Psoas muscle (tissue), 8 donors: Measurements from ENCODE around the gene BDH1. TPM values are rescaled to one million over a fixed set of nuclear protein-coding genes. Genes with fewer than 3 reads are reported as not detected.
"Not testable (repeated sequence)": the region's sequence is repeated elsewhere in the genome, so short reads cannot be mapped to it uniquely, and the experiment has no call there.

ENCODE experiments used
- ATAC-seq, 4 donors: fragments of 200-7000 bp; cut with Tn5 transposase; one replicate each; pipeline ENCODE4 v1.9.1; 2020; ENCODE audit warnings: moderate library complexity in 3 of 4, mild to moderate bottlenecking in 2 of 4
- DNase-seq, 2 donors: peaks; one replicate each; pipeline ENCODE4 v3.0.0-alpha.2; 2020
- H3K27ac ChIP-seq: fragments of 200-600 bp; one replicate; pipeline ENCODE4 v1.8.0; 2022
- H3K27me3 ChIP-seq, 3 donors: fragments of 200-600 bp in 1 of 3; one replicate each; pipeline versions ENCODE4 v1.6.1 to v1.8.0; 2013 to 2022; ENCODE audit warnings: low read length in 2 of 3, mild to moderate bottlenecking in 2 of 3, moderate library complexity in 1 of 3; ENCODE audit not compliant: insufficient read depth in 3 of 3
- H3K36me3 ChIP-seq, 2 donors: fragments of 200-600 bp in 1 of 2; one replicate each; pipeline versions ENCODE4 v1.6.1 to v1.8.0; 2013 to 2022; ENCODE audit warnings: low read depth in 1 of 2, mild to moderate bottlenecking in 1 of 2, moderate library complexity in 1 of 2; ENCODE audit not compliant: insufficient read depth in 1 of 2
- H3K4me1 ChIP-seq: fragments of 200-600 bp; one replicate; pipeline ENCODE4 v1.8.0; 2022
- H3K4me3 ChIP-seq: fragments of 200-600 bp; one replicate; pipeline ENCODE4 v1.8.0; 2022; ENCODE audit warnings: mild to moderate bottlenecking
- H3K9me3 ChIP-seq: fragments of 200-600 bp; one replicate; pipeline ENCODE4 v1.8.0; 2022
- WGBS, 3 donors: extraction: QIAGEN DNeasy Blood & Tissue Kit; methylation state at CpG; one replicate each; pipeline versions ENCODE4 v1.1.6 to v1.1.7; 2013; 5-methylcytosine and 5-hydroxymethylcytosine counted together
- intact Hi-C, 2 donors: fragments of 100-400 bp; cut with DNase I; formaldehyde crosslinking; loops; one replicate each; pipeline versions ENCODE4 v1.11.0 to v1.14.2; 2022
- polyA plus RNA-seq, 3 donors: library from polyadenylated mRNA; stranded (reverse); fragments of 200-250 nt; gene quantifications; one replicate each; pipeline ENCODE4 v1.2.3, GENCODE V29; 2013
- total RNA-seq, 4 donors: library from RNA; stranded (reverse); fragmentation: NEBNext Ultra II Directional in 2 of 4; extraction: Animal tissue kit (Norgen Biotek cat#: 25700) in 2 of 4; gene quantifications; one replicate each; pipeline versions ENCODE4 v1.2.1 to v1.2.4, GENCODE V29; 2021 to 2023
- TF ChIP-seq, protein P1 (sequence below): fragments of 200-600 bp; IDR thresholded peaks from one replicate; pipeline ENCODE4 v1.8.0; 2022; ENCODE audit warnings: antibody characterized with exemption
- donor health status: healthy with polysubstance abuse.
- donor health status: DM: no; HTN: no; CAD: no; lungs with moderate emphysema.
- donor health status: Bipolar disorder and iron deficiency.
- donor health status: healthy.
- donor health status: DM: yes; HTN: yes; CAD: no.
- donor health status: DM: no; HTN: no; CAD: no.
- donor health status: DM: no; HTN: no; CAD: no.
- donor health status: DM: yes; HTN: yes; CAD: no.

BDH1 gene
- total and polyA plus RNA-seq, 7 donors, result 5.4 to 47.6 (median 16.0) TPM

DNA sequence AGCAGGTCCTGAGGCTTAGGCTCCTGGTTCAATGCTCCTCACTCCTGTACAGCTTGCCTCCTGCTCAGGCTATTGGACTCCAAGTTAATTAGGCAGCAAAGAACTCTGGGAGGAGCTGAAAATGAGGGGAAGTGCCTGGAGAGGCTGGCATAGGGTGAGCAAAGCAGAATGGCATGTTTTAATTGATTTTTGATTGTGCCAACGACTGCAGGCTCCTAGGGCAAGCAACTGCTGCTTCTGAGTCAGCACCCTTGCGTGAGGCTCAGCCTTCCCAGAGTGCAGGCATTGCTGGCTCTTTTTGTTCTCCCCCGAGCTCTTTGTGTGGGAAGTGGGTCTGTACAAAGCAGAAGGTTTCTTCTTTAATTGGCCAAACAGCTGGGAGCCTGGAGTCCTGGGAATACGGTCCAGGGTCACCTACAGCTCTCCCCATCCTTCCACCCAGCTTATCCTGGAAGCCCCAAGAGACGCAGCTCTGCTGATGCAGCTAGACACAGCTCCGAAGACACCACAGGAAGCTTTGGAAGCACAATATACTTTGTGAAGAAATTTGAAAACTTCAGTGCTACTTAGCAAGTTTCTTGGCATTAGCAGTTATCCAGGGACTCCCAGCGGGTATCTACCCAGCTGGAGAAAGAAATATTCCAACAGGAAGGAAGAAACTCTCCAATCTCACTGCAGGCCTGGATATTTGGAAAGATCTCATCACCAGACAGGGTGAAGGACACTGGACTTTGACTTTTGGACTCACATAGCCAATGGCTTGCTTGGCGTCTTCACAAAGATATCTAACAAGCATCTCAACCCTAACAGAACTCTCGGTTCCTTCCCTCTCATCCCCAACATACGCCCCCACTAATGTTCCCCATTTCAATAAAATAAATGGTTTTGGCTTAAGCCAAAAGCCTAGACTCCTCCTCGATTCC, 76.8 kb downstream of the BDH1 start:
- TF ChIP-seq, protein P1, sequence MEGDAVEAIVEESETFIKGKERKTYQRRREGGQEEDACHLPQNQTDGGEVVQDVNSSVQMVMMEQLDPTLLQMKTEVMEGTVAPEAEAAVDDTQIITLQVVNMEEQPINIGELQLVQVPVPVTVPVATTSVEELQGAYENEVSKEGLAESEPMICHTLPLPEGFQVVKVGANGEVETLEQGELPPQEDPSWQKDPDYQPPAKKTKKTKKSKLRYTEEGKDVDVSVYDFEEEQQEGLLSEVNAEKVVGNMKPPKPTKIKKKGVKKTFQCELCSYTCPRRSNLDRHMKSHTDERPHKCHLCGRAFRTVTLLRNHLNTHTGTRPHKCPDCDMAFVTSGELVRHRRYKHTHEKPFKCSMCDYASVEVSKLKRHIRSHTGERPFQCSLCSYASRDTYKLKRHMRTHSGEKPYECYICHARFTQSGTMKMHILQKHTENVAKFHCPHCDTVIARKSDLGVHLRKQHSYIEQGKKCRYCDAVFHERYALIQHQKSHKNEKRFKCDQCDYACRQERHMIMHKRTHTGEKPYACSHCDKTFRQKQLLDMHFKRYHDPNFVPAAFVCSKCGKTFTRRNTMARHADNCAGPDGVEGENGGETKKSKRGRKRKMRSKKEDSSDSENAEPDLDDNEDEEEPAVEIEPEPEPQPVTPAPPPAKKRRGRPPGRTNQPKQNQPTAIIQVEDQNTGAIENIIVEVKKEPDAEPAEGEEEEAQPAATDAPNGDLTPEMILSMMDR, result no peak
- ATAC-seq, result no peak
- intact Hi-C loops, result no loop called here

DNA sequence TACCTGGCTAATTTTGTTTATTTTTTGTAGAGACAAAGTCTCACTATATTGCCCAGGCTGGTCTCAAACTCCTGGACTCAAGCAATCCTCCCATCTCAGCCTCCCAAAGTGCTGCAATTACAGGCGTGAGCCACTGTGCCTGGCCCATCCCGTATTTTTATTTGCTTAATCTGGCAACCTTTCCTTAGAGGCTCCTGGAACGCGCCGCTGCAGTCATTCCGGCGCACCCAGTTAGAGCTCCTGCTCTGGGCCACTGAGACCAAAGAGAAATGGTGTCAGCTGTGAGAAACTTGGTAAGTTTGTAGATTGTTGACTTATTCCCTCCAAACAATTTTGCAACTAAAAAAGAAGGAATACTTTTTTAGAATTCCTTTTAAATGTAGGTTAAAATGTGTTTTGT, 78.0 kb downstream of the BDH1 start:
- not testable (repeated sequence) for ATAC-seq, H3K4me1 ChIP-seq
- 85 to 90% (median 85%) methylated on average over 7 of the region's 7 CpGs for WGBS, 3 donors

More for the DNA sequence above, 76.8 kb downstream of the BDH1 start:
- WGBS, 3 donors, result 55 to 60% (median 58%) methylated on average over 11 of the region's 11 CpGs
- Histone ChIP-seq H3K9me3 (no peaks in the 10 kb centered on the region), H3K4me1 (no peaks in the 10 kb centered on the region), H3K27ac (no peak overlapping the region), H3K27me3 (peaks cover 0 to 4% (median 0%) of the 10 kb centered on the region in 3 donors), H3K36me3 (no peaks in the 10 kb centered on the region), H3K4me3 (no peak overlapping the region)
- DNase-seq, result no peak

DNA sequence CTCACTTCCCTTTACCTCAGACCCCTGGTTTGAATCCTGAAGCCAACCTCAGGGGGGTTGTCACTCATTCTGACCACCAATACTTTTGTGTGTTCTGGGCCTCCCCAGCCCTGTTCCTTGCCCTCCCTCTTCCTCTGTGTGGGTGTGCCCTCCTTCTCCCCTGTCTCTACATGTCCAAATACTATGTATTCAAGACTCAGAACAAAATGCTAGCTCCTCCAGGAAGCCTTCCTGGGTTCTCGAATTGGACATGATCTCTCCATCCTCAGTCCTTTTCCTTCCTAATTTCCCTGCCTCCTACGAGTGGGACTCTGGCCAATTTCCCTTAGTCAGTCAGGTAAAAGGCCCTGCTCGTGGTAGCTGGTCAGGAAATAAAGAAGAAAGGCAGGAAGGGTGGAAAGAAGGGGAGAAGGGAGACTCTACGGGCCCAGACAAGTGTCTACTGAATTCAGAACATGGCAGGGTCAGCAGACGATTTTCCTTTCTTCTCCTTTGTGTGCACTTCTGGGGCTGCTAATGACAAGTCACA, 79.7 kb downstream of the BDH1 start:
- no peaks in the 10 kb centered on the region for H3K9me3 ChIP-seq
- WGBS, 3 donors, result 60 to 71% (median 68%) methylated on average over 5 of the region's 5 CpGs
- H3K27ac ChIP-seq, result no peak overlapping the region
- ATAC-seq (no peak), DNase-seq (no peak)
- H3K4me3 ChIP-seq, result no peak overlapping the region
- H3K27me3 ChIP-seq, result peaks cover 0 to 4% (median 0%) of the 10 kb centered on the region in 3 donors
- no peaks in the 10 kb centered on the region for H3K4me1 ChIP-seq
- H3K36me3 ChIP-seq, result no peaks in the 10 kb centered on the region
- intact Hi-C loops, result no loop called here
- TF ChIP-seq, protein P1, result no peak

More for the DNA sequence above, 78.0 kb downstream of the BDH1 start:
- H3K27me3 ChIP-seq, H3K36me3 ChIP-seq, H3K4me3 ChIP-seq, H3K27ac ChIP-seq, H3K9me3 ChIP-seq, intact Hi-C loops, DNase-seq: not testable (repeated sequence)

DNA sequence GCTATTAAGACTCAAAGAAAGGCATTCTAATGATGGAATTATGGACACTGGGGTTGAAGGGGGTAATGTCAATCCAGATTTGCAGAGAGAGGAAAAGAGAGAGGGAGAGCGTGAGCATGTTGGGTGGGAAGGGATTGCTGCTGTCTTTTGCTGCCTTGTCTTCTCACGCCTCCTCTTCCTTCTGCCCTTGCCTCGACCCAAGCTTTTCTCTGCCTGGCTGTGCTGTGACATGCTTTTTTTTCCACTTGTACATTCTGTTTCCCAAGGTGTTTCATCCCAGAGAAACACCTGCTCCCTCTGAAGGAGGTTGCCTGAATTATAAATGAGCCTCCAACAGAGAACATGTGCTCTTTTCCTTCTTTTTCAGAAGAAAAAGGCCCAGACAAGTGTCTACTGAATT, 80.3 kb downstream of the BDH1 start:
- intact Hi-C loops, result no loop called here
- Histone ChIP-seq H3K4me1 (no peaks in the 10 kb centered on the region), H3K9me3 (no peaks in the 10 kb centered on the region), H3K4me3 (no peak overlapping the region), H3K36me3 (no peaks in the 10 kb centered on the region), H3K27ac (no peak overlapping the region), H3K27me3 (peaks cover 0 to 4% (median 0%) of the 10 kb centered on the region in 3 donors)
- WGBS, 3 donors, result 84 to 92% (median 87%) methylated on average over 3 of the region's 3 CpGs
- TF ChIP-seq, protein P1, result no peak
- no peak for DNase-seq
- ATAC-seq, result no peak

DNA sequence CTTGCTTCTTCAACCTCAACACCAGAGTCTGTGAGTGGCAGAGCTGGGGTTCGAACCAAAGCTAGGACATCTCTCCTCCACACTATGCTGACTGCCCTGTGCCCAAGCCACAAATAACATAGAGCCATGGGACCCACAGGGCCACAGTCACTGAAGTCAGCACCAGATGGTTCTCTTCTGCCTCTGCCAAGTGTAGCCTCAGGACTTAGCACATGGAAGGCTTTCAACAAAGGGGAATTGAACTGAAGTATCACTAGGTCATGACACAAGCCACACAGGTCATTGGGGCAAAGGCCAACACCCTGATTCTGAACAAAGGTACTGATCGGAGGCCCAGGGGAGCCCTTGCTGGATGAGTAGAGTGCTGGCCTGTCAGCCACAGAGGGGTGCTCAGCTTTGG, 83.6 kb downstream of the BDH1 start:
- no peak for ATAC-seq
- no peak overlapping the region for H3K4me3 ChIP-seq
- no peaks in the 10 kb centered on the region for H3K36me3 ChIP-seq
- H3K27ac ChIP-seq, result no peak overlapping the region
- no peaks in the 10 kb centered on the region for H3K9me3 ChIP-seq
- no peaks in the 10 kb centered on the region for H3K27me3 ChIP-seq
- no peak for DNase-seq
- WGBS, 3 donors, result 91 to 96% (median 93%) methylated on average over 2 of the region's 2 CpGs
- TF ChIP-seq, protein P1, result no peak
- intact Hi-C loops, result no loop called here
- H3K4me1 ChIP-seq, result no peaks in the 10 kb centered on the region
